H1 (cell line): ENCODE results near the gene LSM6. TPM values are rescaled to one million over a fixed set of nuclear protein-coding genes. Genes with fewer than 3 reads are reported as not detected.

Experiments used
- CEBPB ChIP-seq: IDR thresholded peaks from 2 replicates; pipeline ENCODE4 v1.6.1; 2012; ENCODE audit warnings: low read depth, low read length
- FOSL1 ChIP-seq: IDR thresholded peaks from 2 replicates; pipeline ENCODE4 v1.6.1; 2011; ENCODE audit warnings: mild to moderate bottlenecking, low read depth, low read length, moderate library complexity; ENCODE audit not compliant: insufficient read depth
- HDAC6 ChIP-seq: IDR thresholded peaks from one replicate; pipeline ENCODE4 v1.7.1; 2012; ENCODE audit warnings: low read depth, mild to moderate bottlenecking, inconsistent platforms, low read length, moderate library complexity
- NANOG ChIP-seq: IDR thresholded peaks from 2 replicates; pipeline ENCODE4 v1.6.1; 2011; ENCODE audit warnings: low read length, low read depth, mild to moderate bottlenecking, inconsistent platforms; ENCODE audit not compliant: insufficient read depth, poor library complexity, severe bottlenecking
- POU5F1 ChIP-seq: IDR thresholded peaks from 2 replicates; pipeline ENCODE4 v1.6.1; 2011; ENCODE audit warnings: low read depth, mild to moderate bottlenecking, low read length, moderate library complexity
- SAP30 ChIP-seq: fragments of 300-600 bp; sonication (generic); IDR thresholded peaks from 2 replicates; pipeline ENCODE4 v1.7.1; 2012; ENCODE audit warnings: low read length, moderate library complexity, mild to moderate bottlenecking, inconsistent platforms; ENCODE audit not compliant: insufficient read depth, insufficient replicate concordance
- polyA plus RNA-seq, 7 experiments: library from polyadenylated mRNA; depleted of rRNA in 3 of 7; stranded (reverse) in 5 of 7; unstranded in 2 of 7; fragments of >200 nt in 5 of 7; fragments of 200-250 nt in 2 of 7; gene quantifications; 1 replicate in 5 of 7; 2 replicates in 1 of 7; 4 replicates in 1 of 7; pipeline versions ENCODE4 v1.2.1 to v1.2.3, GENCODE V29; 2011 to 2013; ENCODE audit warnings: missing spikeins in 2 of 7, mixed read lengths in 2 of 7
- total RNA-seq: library from RNA; stranded (reverse); fragmentation: NEBNext Ultra II Directional; extraction: Animal tissue kit (Norgen Biotek cat#: 25700); gene quantifications from 2 replicates; pipeline ENCODE4 v1.2.1, GENCODE V29; 2021

Gene LSM6
- total and polyA plus RNA-seq, 2 of the 8 experiments (the other 6 are each of a cell fraction or from before 2014, with no cell fraction given) = 40.2 to 63.4 TPM

- TF ChIP-seq SAP30 (no peak), FOSL1 (no peak), HDAC6 (no peak), NANOG (no peak), CEBPB (no peak), POU5F1 (no peak)
Measured at GRCh38 chr4:146134761-146135445, 40.6 kb upstream of the LSM6 start (continued).
